Measurements from ENCODE around the gene IZUMO4. TPM values are rescaled to one million over a fixed set of nuclear protein-coding genes. Genes with fewer than 3 reads are reported as not detected.

IZUMO4 gene
- total RNA-seq, 4 donors from 2014 or later, result 1.5 to 86.1 (median 5.7) TPM

DNA sequence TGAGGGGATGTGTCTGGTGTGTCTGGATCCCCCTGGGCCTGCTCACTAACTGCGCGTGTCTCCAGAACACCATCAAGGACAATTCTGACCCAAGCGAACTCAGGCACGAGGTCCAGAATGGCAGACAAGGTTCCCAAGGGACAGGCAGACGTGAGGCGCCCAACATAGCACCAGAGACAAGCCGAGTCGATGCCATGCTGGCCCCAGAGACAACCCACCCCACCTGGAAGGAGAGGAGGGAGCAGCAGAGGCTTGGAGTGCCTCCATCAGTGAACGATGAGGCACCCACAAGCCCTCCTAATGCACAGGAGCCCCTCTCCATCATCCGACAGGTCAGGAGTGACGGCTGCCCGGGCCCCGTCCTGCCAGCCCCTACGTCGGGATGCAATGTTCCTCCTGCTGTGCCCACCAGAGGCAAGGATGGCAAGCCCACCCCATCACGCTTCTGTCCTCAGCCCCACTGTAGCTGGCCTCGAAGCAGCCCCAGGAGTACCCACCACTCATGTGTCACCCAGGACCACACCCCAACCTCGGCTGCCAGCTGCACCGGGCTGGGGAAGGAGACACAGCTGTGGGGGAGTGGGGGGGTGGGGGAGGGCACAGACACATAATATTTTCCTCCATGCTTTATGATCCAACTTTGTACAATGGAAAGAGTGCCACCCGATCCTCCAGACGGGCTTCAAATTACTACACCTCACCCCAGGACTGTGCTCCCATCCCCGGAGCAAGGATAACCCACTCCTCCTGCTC lies 42.8 kb downstream of the IZUMO4 start:
- no peak overlapping the region for H3K27ac ChIP-seq
- H3K4me1 ChIP-seq, result no peaks in the 10 kb centered on the region
- no peaks in the 10 kb centered on the region for H3K36me3 ChIP-seq
- no peaks in the 10 kb centered on the region for H3K9me3 ChIP-seq
- no peak for DNase-seq
- TF ChIP-seq, protein P1, sequence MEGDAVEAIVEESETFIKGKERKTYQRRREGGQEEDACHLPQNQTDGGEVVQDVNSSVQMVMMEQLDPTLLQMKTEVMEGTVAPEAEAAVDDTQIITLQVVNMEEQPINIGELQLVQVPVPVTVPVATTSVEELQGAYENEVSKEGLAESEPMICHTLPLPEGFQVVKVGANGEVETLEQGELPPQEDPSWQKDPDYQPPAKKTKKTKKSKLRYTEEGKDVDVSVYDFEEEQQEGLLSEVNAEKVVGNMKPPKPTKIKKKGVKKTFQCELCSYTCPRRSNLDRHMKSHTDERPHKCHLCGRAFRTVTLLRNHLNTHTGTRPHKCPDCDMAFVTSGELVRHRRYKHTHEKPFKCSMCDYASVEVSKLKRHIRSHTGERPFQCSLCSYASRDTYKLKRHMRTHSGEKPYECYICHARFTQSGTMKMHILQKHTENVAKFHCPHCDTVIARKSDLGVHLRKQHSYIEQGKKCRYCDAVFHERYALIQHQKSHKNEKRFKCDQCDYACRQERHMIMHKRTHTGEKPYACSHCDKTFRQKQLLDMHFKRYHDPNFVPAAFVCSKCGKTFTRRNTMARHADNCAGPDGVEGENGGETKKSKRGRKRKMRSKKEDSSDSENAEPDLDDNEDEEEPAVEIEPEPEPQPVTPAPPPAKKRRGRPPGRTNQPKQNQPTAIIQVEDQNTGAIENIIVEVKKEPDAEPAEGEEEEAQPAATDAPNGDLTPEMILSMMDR (IDR thresholded peaks at IDR 0.05), result no peak
- no peak for TF ChIP-seq POLR2A (IDR thresholded peaks at IDR 0.05)
- intact Hi-C loops (cut with DNase I; ENCODE audit: low total_unique reads), result no loop called here
- H3K4me3 ChIP-seq, result no peak overlapping the region
- H3K27me3 ChIP-seq, result no peaks in the 10 kb centered on the region

DNA sequence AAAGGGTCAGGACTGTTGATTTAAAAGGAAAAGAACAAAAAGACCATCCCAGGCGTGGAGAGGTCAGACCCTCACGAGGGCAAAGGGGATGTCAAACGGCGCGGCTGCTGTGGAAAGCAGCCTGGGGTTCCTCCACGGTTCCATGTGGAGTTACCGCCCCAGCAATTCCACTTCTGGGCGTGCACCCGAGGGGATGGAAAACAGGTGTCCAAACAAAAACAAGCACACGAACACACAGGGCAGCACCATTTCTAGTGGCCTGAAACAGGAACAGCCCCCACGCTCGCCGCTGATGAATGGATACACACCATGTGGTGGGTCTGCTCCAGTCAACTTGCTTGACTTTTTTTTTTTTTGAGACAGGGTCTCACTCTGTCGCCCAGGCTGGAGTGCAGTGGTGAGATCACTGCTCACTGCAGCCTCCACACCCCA lies 43.4 kb downstream of the IZUMO4 start:
- no peak for TF ChIP-seq POLR2A (IDR thresholded peaks at IDR 0.05)
- TF ChIP-seq, protein P1 (IDR thresholded peaks at IDR 0.05), result no peak
- DNase-seq, result no peak
- no peaks in the 10 kb centered on the region for H3K4me1 ChIP-seq
- no peaks in the 10 kb centered on the region for H3K36me3 ChIP-seq
- intact Hi-C loops (cut with DNase I; ENCODE audit: low total_unique reads), result no loop called here
- no peaks in the 10 kb centered on the region for H3K27me3 ChIP-seq
- no peak overlapping the region for H3K4me3 ChIP-seq
- no peaks in the 10 kb centered on the region for H3K9me3 ChIP-seq
- no peak overlapping the region for H3K27ac ChIP-seq

DNA sequence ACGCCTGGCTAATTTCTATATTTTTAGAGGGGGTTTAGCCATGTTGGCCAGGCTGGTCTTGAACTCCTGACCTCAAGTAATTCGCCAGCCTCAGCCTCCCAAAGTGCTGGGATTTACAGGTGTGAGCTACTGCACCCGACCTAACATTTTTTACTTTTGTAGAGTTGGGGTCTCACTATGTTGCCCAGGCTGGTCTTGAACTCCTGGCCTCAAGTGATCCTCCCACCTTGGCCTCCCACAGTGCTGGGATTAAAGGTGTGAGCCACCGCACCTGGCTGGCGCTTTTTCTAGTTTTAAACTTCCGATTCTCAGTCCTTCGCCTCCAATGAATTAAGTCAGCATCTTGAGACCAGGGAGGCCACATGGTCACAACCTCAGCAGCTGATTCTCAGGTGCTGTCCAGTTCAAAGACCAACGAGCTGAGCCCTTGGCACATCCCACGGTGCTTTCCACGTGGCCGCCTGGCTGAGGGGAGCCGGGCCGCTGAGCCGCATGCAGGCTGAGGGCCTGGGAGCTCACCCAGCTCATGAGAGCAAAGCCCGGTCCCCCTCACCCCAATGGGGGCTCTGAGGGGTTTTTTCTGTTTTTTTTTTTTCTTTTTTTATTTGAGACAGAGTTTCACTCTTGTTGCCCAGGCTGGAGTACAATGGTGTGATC lies 45.6 kb downstream of the IZUMO4 start:
- TF ChIP-seq, protein P1 (IDR thresholded peaks at IDR 0.05), result no peak
- no peak for TF ChIP-seq POLR2A (IDR thresholded peaks at IDR 0.05)
- Histone ChIP-seq H3K27me3 (no peaks in the 10 kb centered on the region), H3K4me1 (no peaks in the 10 kb centered on the region), H3K4me3 (no peak overlapping the region), H3K27ac (no peak overlapping the region), H3K36me3 (no peaks in the 10 kb centered on the region), H3K9me3 (no peaks in the 10 kb centered on the region)
- intact Hi-C loops (cut with DNase I; ENCODE audit: low total_unique reads), result no loop called here
- DNase-seq, result no peak

DNA sequence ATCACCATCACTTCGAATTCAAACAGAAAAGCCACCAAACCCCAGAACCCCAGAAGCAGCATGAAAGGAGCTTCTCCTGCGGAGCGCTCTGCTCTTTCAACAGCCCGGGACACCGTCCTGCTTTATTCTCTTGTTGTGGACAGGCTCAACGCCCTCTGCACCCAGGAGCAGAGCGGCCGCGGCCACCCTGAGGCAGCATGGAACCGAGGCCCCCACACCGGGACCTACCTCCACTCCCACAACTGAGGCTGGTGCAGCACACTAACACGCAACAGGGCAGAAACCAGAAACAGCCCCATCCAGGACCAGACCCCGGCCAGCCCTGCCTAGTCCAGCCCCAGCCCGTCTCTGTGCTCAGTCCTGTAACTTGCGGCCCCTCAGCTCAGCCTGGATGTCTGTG lies 47.5 kb downstream of the IZUMO4 start:
- TF ChIP-seq, protein P1 (IDR thresholded peaks at IDR 0.05), result no peak
- TF ChIP-seq POLR2A (IDR thresholded peaks at IDR 0.05), result no peak

DNA sequence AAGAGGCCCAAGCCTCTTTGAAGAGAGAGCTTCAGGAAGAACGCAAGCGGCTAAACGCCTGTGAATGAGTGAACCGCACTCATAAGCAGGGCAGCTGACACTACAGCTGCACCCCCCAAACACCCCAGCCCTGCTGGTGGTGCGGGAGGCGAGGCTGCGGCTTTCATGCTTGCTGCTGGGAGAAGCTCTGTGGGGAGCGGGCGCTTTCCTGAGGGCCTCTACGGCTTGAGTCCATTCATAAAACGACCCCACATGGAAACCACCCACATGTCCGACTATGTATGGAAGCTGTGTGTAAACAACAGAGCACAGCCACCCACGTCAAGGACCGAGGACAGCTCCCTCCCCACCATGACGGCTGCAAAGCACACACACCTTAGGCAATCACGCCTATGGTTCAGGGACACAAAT lies 49.1 kb downstream of the IZUMO4 start:
- TF ChIP-seq, protein P1 (IDR thresholded peaks at IDR 0.05), result no peak
- TF ChIP-seq POLR2A (IDR thresholded peaks at IDR 0.05), result no peak
- H3K27me3 ChIP-seq, result no peaks in the 10 kb centered on the region
- DNase-seq, result no peak
- H3K4me1 ChIP-seq, result peaks cover 0 to 11% of the 10 kb centered on the region in 2 donors
- no peak overlapping the region for H3K4me3 ChIP-seq
- intact Hi-C loops (cut with DNase I; ENCODE audit: low total_unique reads), result no loop called here
- no peak overlapping the region for H3K27ac ChIP-seq
- H3K9me3 ChIP-seq, result no peaks in the 10 kb centered on the region
- no peaks in the 10 kb centered on the region for H3K36me3 ChIP-seq

More for the DNA sequence above, 47.5 kb downstream of the IZUMO4 start:
- no peaks in the 10 kb centered on the region for H3K36me3 ChIP-seq
- H3K27ac ChIP-seq, result no peak overlapping the region
- no peaks in the 10 kb centered on the region for H3K27me3 ChIP-seq
- H3K9me3 ChIP-seq, result no peaks in the 10 kb centered on the region
- intact Hi-C loops (cut with DNase I; ENCODE audit: low total_unique reads), result no loop called here
- DNase-seq, result no peak
- H3K4me3 ChIP-seq, result no peak overlapping the region
- H3K4me1 ChIP-seq, result no peaks in the 10 kb centered on the region
